PC-9 (cell line): ENCODE data around the gene PBX2. TPM values are rescaled to one million over a fixed set of nuclear protein-coding genes. Genes with fewer than 3 reads are reported as not detected.

Experiments used
- BruUV-seq: library from RNA; stranded (reverse); fragments of 400-500 nt; replicated peaks from 2 replicates; lab custom pipeline; 2021; lab: Mats Ljungman, UMichigan
- CTCF ChIA-PET: fragments of 300-600 bp; sonication (Branson Sonifier 250); formaldehyde crosslinking; loops from one replicate; lab custom pipeline; 2022; ENCODE audit warnings: antibody characterized with exemption; lab: Charles Lee
- POLR2A ChIA-PET: fragments of 300-600 bp; sonication (Branson Sonifier 250); formaldehyde crosslinking; loops from one replicate; lab custom pipeline; 2022; ENCODE audit warnings: antibody characterized with exemption; ENCODE audit not compliant: unreplicated experiment; lab: Charles Lee
- DNase-seq, 2 experiments: peaks; one replicate each; pipeline versions ENCODE4 v3.0.0 to v3.0.0-alpha.2; 2015 to 2022; ENCODE audit warnings: mixed read lengths in 1 of 2
- H2AFZ ChIP-seq: fragments of 200-600 bp; sonication (generic); 2 replicates; pipeline ENCODE4 v1.8.1; 2017; ENCODE audit warnings: antibody characterized with exemption
- H3F3A ChIP-seq: fragments of 200-600 bp; sonication (generic); 2 replicates; pipeline ENCODE4 v1.8.1; 2017; ENCODE audit warnings: antibody characterized with exemption, mild to moderate bottlenecking, low read depth; ENCODE audit not compliant: insufficient read depth
- H3K27ac ChIP-seq: fragments of 200-600 bp; sonication (generic); 2 replicates; pipeline ENCODE4 v1.6.1; 2016; ENCODE audit warnings: mixed run types
- H3K27me3 ChIP-seq: fragments of 200-600 bp; sonication (generic); 2 replicates; pipeline ENCODE4 v1.6.1; 2016; ENCODE audit warnings: low read depth, mixed run types; ENCODE audit not compliant: insufficient read depth
- H3K36me3 ChIP-seq: fragments of 200-600 bp; sonication (generic); 2 replicates; pipeline ENCODE4 v1.6.1; 2016; ENCODE audit warnings: low read depth, mixed run types
- H3K4me1 ChIP-seq: fragments of 200-600 bp; sonication (generic); replicated peaks from 2 replicates; pipeline ENCODE4 v1.6.1; 2016; ENCODE audit warnings: mixed run types; ENCODE audit not compliant: insufficient read depth
- H3K4me2 ChIP-seq: fragments of 200-600 bp; sonication (generic); 2 replicates; pipeline ENCODE4 v1.6.1; 2017; ENCODE audit warnings: mixed run types
- H3K4me3 ChIP-seq: fragments of 200-600 bp; sonication (generic); 2 replicates; pipeline ENCODE4 v1.6.1; 2016; ENCODE audit warnings: mixed run types
- H3K79me2 ChIP-seq: fragments of 200-600 bp; sonication (generic); 2 replicates; pipeline ENCODE4 v1.6.1; 2017; ENCODE audit warnings: low read depth, mixed run types
- H3K9me2 ChIP-seq: fragments of 200-600 bp; sonication (generic); 2 replicates; pipeline ENCODE4 v1.8.1; 2017; ENCODE audit warnings: mild to moderate bottlenecking; ENCODE audit not compliant: insufficient read depth
- H3K9me3 ChIP-seq: fragments of 200-600 bp; sonication (generic); 2 replicates; pipeline ENCODE4 v1.8.1; 2016; ENCODE audit warnings: low read depth; ENCODE audit not compliant: insufficient read depth
- H4K20me1 ChIP-seq: fragments of 200-600 bp; sonication (generic); 2 replicates; pipeline ENCODE4 v1.8.1; 2017; ENCODE audit not compliant: insufficient read depth
- EZH2 ChIP-seq: fragments of 200-600 bp; sonication (generic); IDR thresholded peaks from 2 replicates; pipeline ENCODE4 v1.8.0; 2017; ENCODE audit warnings: antibody characterized with exemption, low read depth
- intact Hi-C: fragments of 100-400 bp; cut with micrococcal nuclease; formaldehyde crosslinking; loops from one replicate; pipeline ENCODE4 v1.10.0; 2022; ENCODE audit not compliant: unreplicated experiment
- total RNA-seq: library from RNA; stranded (reverse); gene quantifications from 2 replicates; pipeline ENCODE4 v1.2.3, GENCODE V29; 2021
- TF ChIP-seq, protein P1 (sequence below): fragments of 200-600 bp; sonication (generic); conservative IDR thresholded peaks from 2 replicates; pipeline ENCODE4 v1.6.1; 2017; ENCODE audit warnings: mixed run types, antibody characterized with exemption, mild to moderate bottlenecking, moderate library complexity

Gene PBX2
- total RNA-seq, 1 experiment from 2014 or later = 89.3 TPM

- H3K36me3 ChIP-seq = no peaks in the 10 kb centered on the region
- no peak overlapping the region for H3K4me3 ChIP-seq
- no peak overlapping the region for H3K27ac ChIP-seq
- POLR2A ChIA-PET = interaction anchor here (0.6 kb wide), 2 partner anchors 33 to 271 kb away, joined by 3 to 18 read pairs; no protein-coding TSS in a partner anchor
- CTCF ChIA-PET = interaction anchor here (1.2 kb wide), 1 partner anchor 18 kb away, joined by 5 read pairs; no protein-coding TSS in a partner anchor
- no peaks in the 10 kb centered on the region for H3K27me3 ChIP-seq
- no peaks in the 10 kb centered on the region for H3K9me2 ChIP-seq
- 0 out of 2 replicates have a peak, but pooled peaks cover 7% of the 10 kb centered on the region for H3K4me1 ChIP-seq
- H3K4me2 ChIP-seq = no peak overlapping the region
- H3K9me3 ChIP-seq = no peaks in the 10 kb centered on the region
- no peak overlapping the region for H2AFZ ChIP-seq
- no peaks in the 10 kb centered on the region for H4K20me1 ChIP-seq
- H3K79me2 ChIP-seq = no peaks in the 10 kb centered on the region
- no peak for DNase-seq
- intact Hi-C loops = no loop called here
- TSS peak; percentile 29 for BruUV-seq
- TF ChIP-seq, protein P1, sequence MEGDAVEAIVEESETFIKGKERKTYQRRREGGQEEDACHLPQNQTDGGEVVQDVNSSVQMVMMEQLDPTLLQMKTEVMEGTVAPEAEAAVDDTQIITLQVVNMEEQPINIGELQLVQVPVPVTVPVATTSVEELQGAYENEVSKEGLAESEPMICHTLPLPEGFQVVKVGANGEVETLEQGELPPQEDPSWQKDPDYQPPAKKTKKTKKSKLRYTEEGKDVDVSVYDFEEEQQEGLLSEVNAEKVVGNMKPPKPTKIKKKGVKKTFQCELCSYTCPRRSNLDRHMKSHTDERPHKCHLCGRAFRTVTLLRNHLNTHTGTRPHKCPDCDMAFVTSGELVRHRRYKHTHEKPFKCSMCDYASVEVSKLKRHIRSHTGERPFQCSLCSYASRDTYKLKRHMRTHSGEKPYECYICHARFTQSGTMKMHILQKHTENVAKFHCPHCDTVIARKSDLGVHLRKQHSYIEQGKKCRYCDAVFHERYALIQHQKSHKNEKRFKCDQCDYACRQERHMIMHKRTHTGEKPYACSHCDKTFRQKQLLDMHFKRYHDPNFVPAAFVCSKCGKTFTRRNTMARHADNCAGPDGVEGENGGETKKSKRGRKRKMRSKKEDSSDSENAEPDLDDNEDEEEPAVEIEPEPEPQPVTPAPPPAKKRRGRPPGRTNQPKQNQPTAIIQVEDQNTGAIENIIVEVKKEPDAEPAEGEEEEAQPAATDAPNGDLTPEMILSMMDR = no peak
- no peak for TF ChIP-seq EZH2
- H3F3A ChIP-seq = peaks cover 17% of the 10 kb centered on the region; the same call in 1 of the 2 replicates
These were observed 21.0 kb downstream of the PBX2 start for GRCh38 chr6:32168807-32169591.

- H3K4me1 ChIP-seq = 0 out of 2 replicates have a peak, but pooled peaks cover 6% of the 10 kb centered on the region
- H3K27me3 ChIP-seq = no peaks in the 10 kb centered on the region
- BruUV-seq = no TSS peak
- TF ChIP-seq, protein P1 = no peak
- TF ChIP-seq EZH2 = no peak
- no peaks in the 10 kb centered on the region for H4K20me1 ChIP-seq
- intact Hi-C loops = no loop called here
- H2AFZ ChIP-seq = no peak overlapping the region
- DNase-seq = no peak
- CTCF ChIA-PET = interaction anchor here (1.2 kb wide), 1 partner anchor 17 kb away, joined by 5 read pairs; no protein-coding TSS in a partner anchor
- no peaks in the 10 kb centered on the region for H3K9me2 ChIP-seq
- no peak overlapping the region for H3K27ac ChIP-seq
- no peak overlapping the region for H3K4me3 ChIP-seq
- no peaks in the 10 kb centered on the region for H3K9me3 ChIP-seq
- no peak overlapping the region for H3K4me2 ChIP-seq
- no peaks in the 10 kb centered on the region for H3K79me2 ChIP-seq
- POLR2A ChIA-PET = no interaction called here
- no peaks in the 10 kb centered on the region for H3K36me3 ChIP-seq
- peaks cover 17% of the 10 kb centered on the region; the same call in 1 of the 2 replicates for H3F3A ChIP-seq
These were observed 21.7 kb downstream of the PBX2 start for GRCh38 chr6:32168350-32168749.

- Histone ChIP-seq H3K4me1 (0 out of 2 replicates have a peak, but pooled peaks cover under 1% of the 10 kb centered on the region), H3K9me3 (no peaks in the 10 kb centered on the region), H3K4me2 (no peak overlapping the region), H3K79me2 (no peaks in the 10 kb centered on the region), H3K27me3 (no peaks in the 10 kb centered on the region), H3F3A (peaks cover 17% of the 10 kb centered on the region; the same call in 1 of the 2 replicates), H4K20me1 (no peaks in the 10 kb centered on the region), H2AFZ (no peak overlapping the region), H3K36me3 (no peaks in the 10 kb centered on the region), H3K4me3 (no peak overlapping the region), H3K9me2 (no peaks in the 10 kb centered on the region), H3K27ac (no peak overlapping the region)
- CTCF ChIA-PET = no interaction called here
- BruUV-seq = no TSS peak
- no peak for DNase-seq
- TF ChIP-seq, protein P1 = no peak
- TF ChIP-seq EZH2 = no peak
- intact Hi-C loops = no loop called here
- POLR2A ChIA-PET = no interaction called here
These were observed 22.2 kb downstream of the PBX2 start for GRCh38 chr6:32167761-32168262.
